ENCODE measurements around the gene ATP8A1.

DNA sequence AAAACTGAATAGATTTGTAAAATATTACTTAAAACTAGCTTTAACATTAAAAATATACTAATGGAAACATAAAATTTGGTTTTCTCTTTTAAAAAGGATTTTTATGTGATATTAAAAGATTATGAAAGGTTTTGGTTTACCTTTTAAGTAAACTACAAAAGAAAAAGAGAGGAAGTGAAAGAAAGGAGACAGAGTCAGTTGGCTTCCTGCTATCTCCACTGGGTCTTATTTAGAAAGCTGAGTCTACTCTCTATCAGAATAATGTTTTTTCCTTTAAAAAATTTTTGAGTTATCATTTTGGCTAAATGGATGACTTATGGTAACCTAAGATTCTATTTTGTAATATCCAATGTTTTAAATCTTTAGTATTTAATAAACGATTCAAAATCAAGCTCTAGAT lies 21.6 kb upstream of the ATP8A1 start:
- TF ChIP-seq, protein P1, sequence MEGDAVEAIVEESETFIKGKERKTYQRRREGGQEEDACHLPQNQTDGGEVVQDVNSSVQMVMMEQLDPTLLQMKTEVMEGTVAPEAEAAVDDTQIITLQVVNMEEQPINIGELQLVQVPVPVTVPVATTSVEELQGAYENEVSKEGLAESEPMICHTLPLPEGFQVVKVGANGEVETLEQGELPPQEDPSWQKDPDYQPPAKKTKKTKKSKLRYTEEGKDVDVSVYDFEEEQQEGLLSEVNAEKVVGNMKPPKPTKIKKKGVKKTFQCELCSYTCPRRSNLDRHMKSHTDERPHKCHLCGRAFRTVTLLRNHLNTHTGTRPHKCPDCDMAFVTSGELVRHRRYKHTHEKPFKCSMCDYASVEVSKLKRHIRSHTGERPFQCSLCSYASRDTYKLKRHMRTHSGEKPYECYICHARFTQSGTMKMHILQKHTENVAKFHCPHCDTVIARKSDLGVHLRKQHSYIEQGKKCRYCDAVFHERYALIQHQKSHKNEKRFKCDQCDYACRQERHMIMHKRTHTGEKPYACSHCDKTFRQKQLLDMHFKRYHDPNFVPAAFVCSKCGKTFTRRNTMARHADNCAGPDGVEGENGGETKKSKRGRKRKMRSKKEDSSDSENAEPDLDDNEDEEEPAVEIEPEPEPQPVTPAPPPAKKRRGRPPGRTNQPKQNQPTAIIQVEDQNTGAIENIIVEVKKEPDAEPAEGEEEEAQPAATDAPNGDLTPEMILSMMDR (conservative IDR thresholded peaks at IDR 0.05; ENCODE audit: low read depth, low read length) = no peak
- TF ChIP-seq RAD21 (IDR thresholded peaks at IDR 0.05; ENCODE audit: low read length) = no peak
- TF ChIP-seq MXI1 (IDR thresholded peaks at IDR 0.05; ENCODE audit: borderline replicate concordance, low read depth, low read length) = no peak
- no peak for TF ChIP-seq POLR2A (IDR thresholded peaks at IDR 0.05; ENCODE audit: low read depth, low read length)
- TF ChIP-seq, protein P2, sequence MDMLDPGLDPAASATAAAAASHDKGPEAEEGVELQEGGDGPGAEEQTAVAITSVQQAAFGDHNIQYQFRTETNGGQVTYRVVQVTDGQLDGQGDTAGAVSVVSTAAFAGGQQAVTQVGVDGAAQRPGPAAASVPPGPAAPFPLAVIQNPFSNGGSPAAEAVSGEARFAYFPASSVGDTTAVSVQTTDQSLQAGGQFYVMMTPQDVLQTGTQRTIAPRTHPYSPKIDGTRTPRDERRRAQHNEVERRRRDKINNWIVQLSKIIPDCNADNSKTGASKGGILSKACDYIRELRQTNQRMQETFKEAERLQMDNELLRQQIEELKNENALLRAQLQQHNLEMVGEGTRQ (IDR thresholded peaks at IDR 0.05; ENCODE audit: low read depth, low read length) = no peak
- no peak for TF ChIP-seq SMC3 (IDR thresholded peaks at IDR 0.05; ENCODE audit: low read depth, low read length)
- TF ChIP-seq CEBPB (IDR thresholded peaks at IDR 0.05; ENCODE audit: low read depth, low read length) = no peak
- no peak for TF ChIP-seq RCOR1 (IDR thresholded peaks at IDR 0.05; ENCODE audit: insufficient replicate concordance, low read length)
- TF ChIP-seq FOS (IDR thresholded peaks at IDR 0.05; ENCODE audit: low read depth, low read length) = no peak
- TF ChIP-seq CHD1 (IDR thresholded peaks at IDR 0.05; ENCODE audit: low read depth, low read length) = no peak
- TF ChIP-seq MAZ (IDR thresholded peaks at IDR 0.05; ENCODE audit: borderline replicate concordance, low read depth, low read length) = no peak
- no peak for TF ChIP-seq MAFK (IDR thresholded peaks at IDR 0.05; ENCODE audit: low read depth, low read length)
- no peak for TF ChIP-seq RFX5 (IDR thresholded peaks at IDR 0.05; ENCODE audit: low read depth, low read length)
- TF ChIP-seq NFE2L2 (IDR thresholded peaks at IDR 0.05; ENCODE audit: low read depth, low read length) = no peak

Measured in IMR-90 (cell line).